ENCODE data around the gene RBM27.

- no peak for TF ChIP-seq CTCF (conservative IDR thresholded peaks at IDR 0.05)
- TF ChIP-seq EZH2 (IDR thresholded peaks at IDR 0.05; ENCODE audit: low read depth) = no peak
Observed at GRCh38 chr5:146209714-146210113, 6.3 kb downstream of the RBM27 start.
